ENCODE results near the gene PNRC1.

Gene PNRC1

GRCh38 chr6:89081423-89082322 is 1.1 kb downstream of the PNRC1 start:
- H3K4me3 ChIP-seq (ENCODE audit: low read length), result peak overlapping the region; percentile 97
- no peak for TF ChIP-seq CTCF (conservative IDR thresholded peaks at IDR 0.05; ENCODE audit: low read length)
- DNase-seq (ENCODE audit: low read depth), result peak; percentile 97

GRCh38 chr6:89082486-89082891 is 1.9 kb downstream of the PNRC1 start:
- no peak for TF ChIP-seq CTCF (conservative IDR thresholded peaks at IDR 0.05; ENCODE audit: low read length)
- DNase-seq (ENCODE audit: low read depth), result peak; percentile 21
- H3K4me3 ChIP-seq (ENCODE audit: low read length), result peak overlapping the region; percentile 97

- TF ChIP-seq CTCF (conservative IDR thresholded peaks at IDR 0.05; ENCODE audit: low read length), result no peak
- H3K4me3 ChIP-seq (ENCODE audit: low read length), result no peak overlapping the region; the same call in 1 of the 2 replicates
These were observed 4.0 kb downstream of the PNRC1 start for GRCh38 chr6:89084542-89084941.

GRCh38 chr6:89084954-89085353 is 4.4 kb downstream of the PNRC1 start:
- DNase-seq (ENCODE audit: low read depth), result no peak
- H3K4me3 ChIP-seq (ENCODE audit: low read length), result no peak overlapping the region
- no peak for TF ChIP-seq CTCF (conservative IDR thresholded peaks at IDR 0.05; ENCODE audit: low read length)

More at GRCh38 chr6:89084542-89084941, 4.0 kb downstream of the PNRC1 start:
- DNase-seq (ENCODE audit: low read depth), result no peak

GRCh38 chr6:89085409-89086205 is 5.1 kb downstream of the PNRC1 start:
- no peak for TF ChIP-seq CTCF (conservative IDR thresholded peaks at IDR 0.05; ENCODE audit: low read length)
- DNase-seq (ENCODE audit: low read depth), result no peak
- H3K4me3 ChIP-seq (ENCODE audit: low read length), result no peak overlapping the region

GRCh38 chr6:89087881-89088280 is 7.3 kb downstream of the PNRC1 start:
- TF ChIP-seq CTCF (conservative IDR thresholded peaks at IDR 0.05; ENCODE audit: low read length), result no peak
- no peak for DNase-seq (ENCODE audit: low read depth)
- H3K4me3 ChIP-seq (ENCODE audit: low read length), result no peak overlapping the region

Measured in AG10803 (cell line).